OCI-LY1 (cell line): ENCODE results near the gene FOXN3.
"Not testable (repeated sequence)": the region's sequence is repeated elsewhere in the genome, so short reads cannot be mapped to it uniquely, and the experiment has no call there.

ENCODE experiments used
- H2AFZ ChIP-seq: fragments of 200-600 bp; sonication (generic), shearing (Covaris generic); 2 replicates; pipeline ENCODE4 v1.6.0; 2014; ENCODE audit warnings: antibody characterized with exemption, mild to moderate bottlenecking, low read length
- H3F3A ChIP-seq: fragments of 200-600 bp; sonication (generic), shearing (Covaris generic); 2 replicates; pipeline ENCODE4 v1.6.0; 2014; ENCODE audit warnings: mild to moderate bottlenecking, antibody characterized with exemption, low read length, moderate library complexity; ENCODE audit not compliant: insufficient read depth
- H3K27ac ChIP-seq: fragments of 200-600 bp; sonication (generic); 2 replicates; pipeline ENCODE4 v1.5.1; 2014; ENCODE audit warnings: low read length, mixed run types, mild to moderate bottlenecking, low read depth; ENCODE audit not compliant: poor library complexity, severe bottlenecking
- H3K27me3 ChIP-seq: fragments of 200-600 bp; sonication (generic); 2 replicates; pipeline ENCODE4 v1.6.0; 2014; ENCODE audit warnings: antibody characterized with exemption, mild to moderate bottlenecking, low read length, moderate library complexity; ENCODE audit not compliant: insufficient read depth
- H3K36me3 ChIP-seq: fragments of 200-600 bp; sonication (generic); 2 replicates; pipeline ENCODE4 v1.6.1; 2014; ENCODE audit warnings: mild to moderate bottlenecking, antibody characterized with exemption, low read length, moderate library complexity, mixed read lengths; ENCODE audit not compliant: insufficient read depth
- H3K4me1 ChIP-seq: fragments of 200-600 bp; sonication (generic); 2 replicates; pipeline ENCODE4 v1.5.1; 2014; ENCODE audit warnings: mild to moderate bottlenecking, low read length, moderate library complexity; ENCODE audit not compliant: insufficient read depth, severe bottlenecking
- H3K4me2 ChIP-seq: fragments of 200-600 bp; sonication (generic), shearing (Covaris generic); 2 replicates; pipeline ENCODE4 v1.6.1; 2014; ENCODE audit warnings: low read length
- H3K4me3 ChIP-seq: fragments of 200-600 bp; sonication (generic); 2 replicates; pipeline ENCODE4 v1.5.1; 2014; ENCODE audit warnings: low read length, low read depth, mild to moderate bottlenecking, mixed read lengths; ENCODE audit not compliant: poor library complexity, severe bottlenecking
- H3K79me2 ChIP-seq: fragments of 200-600 bp; shearing (Covaris generic); 2 replicates; pipeline ENCODE4 v1.6.1; 2016; ENCODE audit warnings: mixed run types, low read length, mixed read lengths; ENCODE audit not compliant: insufficient read depth
- H3K9ac ChIP-seq: fragments of 200-600 bp; sonication (generic), shearing (Covaris generic); 2 replicates; pipeline ENCODE4 v1.6.1; 2014; ENCODE audit warnings: mild to moderate bottlenecking, low read length, mixed read lengths
- H3K9me2 ChIP-seq: fragments of 200-600 bp; sonication (generic), shearing (Covaris generic); 2 replicates; pipeline ENCODE4 v1.6.1; 2014; ENCODE audit warnings: low read depth, mild to moderate bottlenecking, low read length, mixed read lengths
- H3K9me3 ChIP-seq: fragments of 200-600 bp; shearing (Covaris generic); 2 replicates; pipeline ENCODE4 v1.6.1; 2014; ENCODE audit warnings: low read length, mixed read lengths
- H4K20me1 ChIP-seq: fragments of 200-600 bp; sonication (generic), shearing (Covaris generic); 2 replicates; pipeline ENCODE4 v1.6.0; 2016; ENCODE audit warnings: mild to moderate bottlenecking, low read length; ENCODE audit not compliant: insufficient read depth
- CTCF ChIP-seq: fragments of 200-600 bp; sonication (generic), shearing (Covaris generic); IDR thresholded peaks from 2 replicates; pipeline ENCODE4 v1.5.1; 2017; ENCODE audit warnings: mild to moderate bottlenecking, antibody characterized with exemption, low read length, moderate library complexity, mixed read lengths
- EZH2 ChIP-seq: fragments of 200-600 bp; sonication (generic), shearing (Covaris generic); IDR thresholded peaks from 2 replicates; pipeline ENCODE4 v1.8.0; 2017; ENCODE audit warnings: borderline replicate concordance, mixed run types, mild to moderate bottlenecking, antibody characterized with exemption, low read length, moderate library complexity, mixed read lengths

Gene FOXN3

GRCh38 chr14:89160437-89160836 lies 256.6 kb downstream of the FOXN3 start:
- Histone ChIP-seq H3K9me3 (no peaks in the 10 kb centered on the region), H3K4me2 (no peak overlapping the region), H2AFZ (no peak overlapping the region), H3F3A (no peaks in the 10 kb centered on the region), H3K27ac (no peak overlapping the region), H3K4me3 (no peak overlapping the region), H3K9me2 (no peaks in the 10 kb centered on the region), H3K79me2 (no peaks in the 10 kb centered on the region), H4K20me1 (no peaks in the 10 kb centered on the region), H3K27me3 (no peaks in the 10 kb centered on the region), H3K9ac (no peak overlapping the region), H3K36me3 (peaks cover 25% of the 10 kb centered on the region), H3K4me1 (peaks cover 7% of the 10 kb centered on the region)
- TF ChIP-seq CTCF (no peak), EZH2 (no peak)

DNA sequence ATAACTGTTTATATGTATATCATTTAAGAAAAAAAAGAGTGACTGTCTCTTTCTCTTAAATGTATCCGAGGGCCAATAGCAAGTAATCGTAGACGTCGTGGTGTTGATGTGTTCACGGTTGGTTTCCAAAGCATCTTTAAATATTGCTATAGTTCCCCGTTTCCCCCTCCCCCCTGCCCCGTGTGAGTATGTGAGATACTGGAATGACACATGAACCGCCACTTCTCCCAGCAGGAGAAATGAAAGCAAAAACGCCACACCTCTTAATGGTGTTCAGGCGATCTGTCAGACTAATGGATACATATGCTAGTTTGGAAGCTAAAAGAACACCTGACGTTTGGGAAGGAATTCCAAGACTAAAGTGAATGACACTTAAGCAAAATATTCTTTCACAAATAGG lies 258.3 kb downstream of the FOXN3 start:
- Histone ChIP-seq H3K4me2 (no peak overlapping the region), H3K4me3 (no peak overlapping the region), H3K36me3 (peaks cover 25% of the 10 kb centered on the region), H4K20me1 (no peaks in the 10 kb centered on the region), H3K9me2 (no peaks in the 10 kb centered on the region), H3K9ac (no peak overlapping the region), H3K4me1 (no peaks in the 10 kb centered on the region), H2AFZ (no peak overlapping the region), H3K27me3 (no peaks in the 10 kb centered on the region), H3K9me3 (no peaks in the 10 kb centered on the region), H3K27ac (no peak overlapping the region), H3K79me2 (no peaks in the 10 kb centered on the region), H3F3A (no peaks in the 10 kb centered on the region)
- no peak for TF ChIP-seq EZH2
- TF ChIP-seq CTCF: no peak

DNA sequence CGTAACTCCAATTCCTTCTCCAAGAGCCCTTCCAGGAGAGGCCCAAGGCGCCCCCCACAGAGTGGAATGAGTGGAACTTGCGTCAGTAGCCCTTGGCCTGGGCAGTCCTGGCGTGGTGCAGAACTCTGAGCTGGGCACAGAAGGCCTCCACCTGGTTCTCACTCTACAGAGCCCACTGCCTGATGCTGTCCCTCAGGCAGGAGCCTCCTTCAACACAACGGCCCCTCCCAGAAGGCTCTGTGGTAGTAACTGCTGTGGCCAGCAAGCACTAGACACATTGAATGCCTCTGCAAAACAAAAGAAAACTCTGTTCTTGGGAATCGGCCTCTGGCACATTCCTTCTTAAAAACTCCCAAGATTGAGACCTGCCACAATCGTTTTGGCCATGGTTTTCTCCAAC lies 258.9 kb downstream of the FOXN3 start:
- H3K27ac ChIP-seq, H3K9me3 ChIP-seq, H4K20me1 ChIP-seq, H3K4me3 ChIP-seq, H2AFZ ChIP-seq, H3F3A ChIP-seq, H3K9me2 ChIP-seq, H3K27me3 ChIP-seq, H3K4me1 ChIP-seq, H3K4me2 ChIP-seq, H3K79me2 ChIP-seq, H3K9ac ChIP-seq: not testable (repeated sequence)
- H3K36me3 ChIP-seq: peaks cover 25% of the 10 kb centered on the region

- TF ChIP-seq CTCF: no peak
- no peak for TF ChIP-seq EZH2
- Histone ChIP-seq H3K4me3 (no peak overlapping the region), H3K36me3 (peaks cover 5% of the 10 kb centered on the region; the same call in 1 of the 2 replicates)
Observed at GRCh38 chr14:89155491-89155890, 261.5 kb downstream of the FOXN3 start.

GRCh38 chr14:89151693-89152092 lies 265.3 kb downstream of the FOXN3 start:
- not testable (repeated sequence) for H3K4me3 ChIP-seq, H3K9me2 ChIP-seq, H3K4me1 ChIP-seq, H3K9ac ChIP-seq, H3F3A ChIP-seq, H3K27ac ChIP-seq, H2AFZ ChIP-seq, H3K27me3 ChIP-seq, H3K9me3 ChIP-seq, H3K36me3 ChIP-seq, H3K4me2 ChIP-seq, H3K79me2 ChIP-seq, H4K20me1 ChIP-seq

More at GRCh38 chr14:89155491-89155890, 261.5 kb downstream of the FOXN3 start:
- Histone ChIP-seq H3K9me2 (no peaks in the 10 kb centered on the region), H2AFZ (no peak overlapping the region), H3K9me3 (no peaks in the 10 kb centered on the region), H3K27me3 (no peaks in the 10 kb centered on the region), H3K4me2 (no peak overlapping the region), H3K27ac (no peak overlapping the region), H3K9ac (no peak overlapping the region), H3K4me1 (no peaks in the 10 kb centered on the region), H3K79me2 (no peaks in the 10 kb centered on the region), H4K20me1 (no peaks in the 10 kb centered on the region), H3F3A (no peaks in the 10 kb centered on the region)
